Activated CD8-positive, alpha-beta memory T cell treated with anti-CD3 and anti-CD28 coated beads for 36 hours (primary cell): ENCODE data around the gene PRR14. TPM values are rescaled to one million over a fixed set of nuclear protein-coding genes. Genes with fewer than 3 reads are reported as not detected.
"Not testable (repeated sequence)": the region's sequence is repeated elsewhere in the genome, so short reads cannot be mapped to it uniquely, and the experiment has no call there.

Experiments
- CTCF ChIA-PET: fragments of 350-600 bp; sonication (Branson Sonifier 250); formaldehyde crosslinking; loops from one replicate; lab custom pipeline; 2021; ENCODE audit warnings: antibody characterized with exemption; lab: Charles Lee
- POLR2A ChIA-PET: fragments of 350-600 bp; sonication (Branson Sonifier 250); formaldehyde crosslinking; loops from one replicate; lab custom pipeline; 2021; ENCODE audit warnings: antibody characterized with exemption; lab: Charles Lee
- total RNA-seq, 2 experiments: library from RNA; stranded (reverse); gene quantifications; one replicate each; pipeline ENCODE4 v1.2.3, GENCODE V29; 2021

PRR14 gene
- total RNA-seq, 2 experiments from 2014 or later: 87.8 to 95.1 TPM

GRCh38 chr16:30698816-30699614, 48.3 kb downstream of the PRR14 start, which contains the start of gene SRCAP:
SRCAP (plus strand) TSS chr16:30699171; CDS start chr16:30700825, 1,654 bp downstream.
- CTCF ChIA-PET: interaction anchor here (1.0 kb wide), 1 partner anchor 39 kb away, joined by 3 read pairs; no protein-coding TSS in a partner anchor
- POLR2A ChIA-PET: interaction anchor here (0.9 to 1.0 kb wide), 2 partner anchors 49 to 115 kb away, joined by 3 read pairs; no protein-coding TSS in a partner anchor

- CTCF ChIA-PET: no interaction called here
- POLR2A ChIA-PET: interaction anchor here (0.9 kb wide), 1 partner anchor 48 kb away, joined by 3 read pairs; no protein-coding TSS in a partner anchor
Observed at GRCh38 chr16:30699615-30700099, 48.9 kb downstream of the PRR14 start.

- CTCF ChIA-PET: interaction anchor here (0.5 to 0.7 kb wide), 3 partner anchors 34 to 1853 kb away, joined by 3 to 5 read pairs (median 3); no protein-coding TSS in a partner anchor
Observed at GRCh38 chr16:30700491-30700890, 49.7 kb downstream of the PRR14 start.

GRCh38 chr16:30700971-30701370, 50.2 kb downstream of the PRR14 start:
- POLR2A ChIA-PET: no interaction called here
- CTCF ChIA-PET: interaction anchor here (0.5 to 0.7 kb wide), 2 partner anchors 34 to 1853 kb away, joined by 3 to 5 read pairs; no protein-coding TSS in a partner anchor

More at GRCh38 chr16:30700491-30700890, 49.7 kb downstream of the PRR14 start:
- POLR2A ChIA-PET: no interaction called here

GRCh38 chr16:30703071-30703470, 52.3 kb downstream of the PRR14 start:
- CTCF ChIA-PET: interaction anchor here (1.1 kb wide), 1 partner anchor 9 kb away, joined by 3 read pairs; no protein-coding TSS in a partner anchor
- POLR2A ChIA-PET: not testable (repeated sequence)

GRCh38 chr16:30703971-30704370, 53.2 kb downstream of the PRR14 start:
- ChIA-PET POLR2A (no interaction called here), CTCF (no interaction called here)

Other genes starting within 250 kb of the PRR14 start
- 1 to 10 TPM; 7.5 to 8.3 TPM for gene ZNF771, start 243.4 kb upstream of the PRR14 start, total RNA-seq
- 100 to 1,000 TPM; 182 TPM for gene DCTPP1, start 220.9 kb upstream of the PRR14 start, total RNA-seq
- gene SEPHS2, start 205.1 kb upstream of the PRR14 start, total RNA-seq: 10 to 100 TPM; 70.8 to 71.3 TPM
- gene ITGAL, start 178.2 kb upstream of the PRR14 start, total RNA-seq: 100 to 1,000 TPM; 222 to 233 TPM
- gene ZNF768, start 124.4 kb upstream of the PRR14 start, total RNA-seq: 10 to 100 TPM; 14.6 to 15.7 TPM
- gene ZNF747, start 116.1 kb upstream of the PRR14 start, total RNA-seq: 10 to 100 TPM; 13.6 to 15.0 TPM
- gene ZNF764, start 92.6 kb upstream of the PRR14 start, total RNA-seq: 10 to 100 TPM; 14.1 to 15.0 TPM
- gene ZNF688, start 79.2 kb upstream of the PRR14 start, total RNA-seq: 10 to 100 TPM in 1 of 2 experiments, 1 to 10 TPM in 1; 9.4 to 10.0 TPM
- 10 to 100 TPM; 13.8 to 14.5 TPM for gene ZNF785, start 65.3 kb upstream of the PRR14 start, total RNA-seq
- 10 to 100 TPM; 12.5 to 12.7 TPM for gene ZNF689, start 40.6 kb upstream of the PRR14 start, total RNA-seq
- 100 to 1,000 TPM; 107 to 119 TPM for gene FBRS, start 7.5 kb downstream of the PRR14 start, total RNA-seq
- 10 to 100 TPM; 70.8 to 73.5 TPM for gene SRCAP, start 48.2 kb downstream of the PRR14 start, total RNA-seq
- gene PHKG2, start 97.5 kb downstream of the PRR14 start, total RNA-seq: 10 to 100 TPM; 34.5 to 34.7 TPM
- 1 to 10 TPM; 5.3 to 6.3 TPM for gene CFAP119, start 111.1 kb downstream of the PRR14 start, total RNA-seq
- gene RNF40, start 111.4 kb downstream of the PRR14 start, total RNA-seq: 100 to 1,000 TPM; 125 to 129 TPM
- 1 to 10 TPM; 5.4 to 5.5 TPM for gene ZNF629, start 136.2 kb downstream of the PRR14 start, total RNA-seq
- 10 to 100 TPM; 27.8 to 29.8 TPM for gene BCL7C, start 243.1 kb downstream of the PRR14 start, total RNA-seq
- gene CTF1, start 245.7 kb downstream of the PRR14 start, total RNA-seq: under 1 TPM; 0.13 to 0.21 TPM